ENCODE data around the gene DACH1. TPM values are rescaled to one million over a fixed set of nuclear protein-coding genes. Genes with fewer than 3 reads are reported as not detected.

The DACH1 gene
- total and polyA plus RNA-seq, 9 of the 15 experiments (the other 6 are each of a cell fraction or from before 2014, with no cell fraction given), result 0.04 to 0.07 (median 0.04) TPM; not detected in 2

DNA sequence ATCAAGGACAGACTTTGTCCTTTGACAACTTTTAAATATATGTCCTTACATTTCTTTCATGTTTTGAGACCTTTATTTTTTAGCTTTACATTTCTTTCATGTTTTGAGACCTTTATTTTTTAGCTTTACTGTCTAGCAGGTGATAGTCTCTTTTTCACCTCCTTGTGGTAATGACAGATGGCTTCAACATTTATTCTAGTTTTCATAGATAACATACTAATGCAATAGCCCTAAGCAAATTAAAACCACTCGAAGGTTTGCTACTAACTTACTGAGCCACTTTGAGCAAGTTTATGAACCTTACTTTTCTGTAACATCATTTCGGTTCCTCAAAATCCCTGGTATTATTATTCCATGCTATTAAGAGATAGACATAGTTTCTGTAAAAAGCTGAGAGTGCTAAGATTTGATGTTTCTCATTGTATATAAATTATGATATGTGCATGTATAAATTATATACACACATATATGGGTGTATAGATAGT lies 4.5 kb downstream of the DACH1 start:
- Histone ChIP-seq H3K4me1 (replicated peaks in 1 of 2; ENCODE audit: control insufficient read depth in 2 of 2, insufficient read depth in 2 of 2, low read length in 2 of 2) (peaks cover 0 to 8% of the 10 kb centered on the region in 2 experiments; a peak in 2 of 5 replicates), H3K27ac (ENCODE audit: extremely low read depth, low read depth, low read length) (no peak overlapping the region), H3K36me3 (ENCODE audit: control insufficient read depth, insufficient read depth, low read length) (no peaks in the 10 kb centered on the region), H3K4me3 (no peak overlapping the region), H3K4me2 (ENCODE audit: insufficient read depth, low read length) (no peak overlapping the region), H3K79me2 (ENCODE audit: control insufficient read depth, insufficient read depth, low read length) (no peaks in the 10 kb centered on the region), H3K9ac (ENCODE audit: insufficient read depth in 1 of 2, low read depth in 2 of 2, low read length in 2 of 2) (no peak overlapping the region), H4K20me1 (replicated peaks; ENCODE audit: control insufficient read depth, insufficient read depth, low read length) (no peaks in the 10 kb centered on the region), H3K27me3 (ENCODE audit: control insufficient read depth in 2 of 2, insufficient read depth in 2 of 2, low read length in 2 of 2) (no peaks in the 10 kb centered on the region), H3K9me1 (ENCODE audit: control insufficient read depth, insufficient read depth, low read length) (no peaks in the 10 kb centered on the region), H3K9me3 (replicated peaks; ENCODE audit: control insufficient read depth, insufficient read depth, low read depth, low read length) (no peaks in the 10 kb centered on the region), H2AFZ (ENCODE audit: low read depth, low read length) (no peak overlapping the region)
- intact Hi-C loops (cut with micrococcal nuclease), result no loop called here
- DNase-seq (ENCODE audit: extremely low read depth in 1 of 4, low spot score in 3 of 4) (no peak), FAIRE-seq (no peak), ATAC-seq (no peak)
- in situ Hi-C loops (cut with MboI), result no loop called here
- BruUV-seq (replicated peaks), result no TSS peak
- WGBS (ENCODE audit: insufficient coverage, low coverage, missing lambda C conversion rate), result 0% methylated on average over 2 of the region's 2 CpGs
- POLR2A ChIA-PET, result no interaction called here
- TF ChIP-seq KDM1A (IDR thresholded peaks at IDR 0.05) (no peak), SIN3A (IDR thresholded peaks at IDR 0.05; ENCODE audit: borderline replicate concordance in 2 of 2, control insufficient read depth in 1 of 2, low read depth in 2 of 2, low read length in 2 of 2) (no peak), CBFA2T3 (IDR thresholded peaks at IDR 0.05) (no peak), NEUROD1 (IDR thresholded peaks at IDR 0.05; ENCODE audit: borderline replicate concordance, low read depth, low read length, partially characterized antibody) (no peak), THAP7 (CRISPR knock-in tag; IDR thresholded peaks at IDR 0.05) (no peak), RBM39 (optimal IDR thresholded peaks at IDR 0.05; ENCODE audit: low read depth, low read length) (no peak), ZBTB17 (CRISPR knock-in tag; IDR thresholded peaks at IDR 0.05) (no peak), CCNT2 (IDR thresholded peaks at IDR 0.05; ENCODE audit: borderline replicate concordance, extremely low read depth, insufficient read length, low read depth, low read length) (no peak), ZNF175 (CRISPR knock-in tag; IDR thresholded peaks at IDR 0.05; ENCODE audit: low read depth) (no peak), DNMT1 (IDR thresholded peaks at IDR 0.05) (no peak), ZNF77 (CRISPR knock-in tag; IDR thresholded peaks at IDR 0.05) (no peak), ZNF436 (CRISPR knock-in tag; IDR thresholded peaks at IDR 0.05) (no peak), BRD4 (IDR thresholded peaks at IDR 0.05) (no peak), COPS2 (conservative IDR thresholded peaks at IDR 0.05) (no peak)
- TF ChIP-seq, protein P1, sequence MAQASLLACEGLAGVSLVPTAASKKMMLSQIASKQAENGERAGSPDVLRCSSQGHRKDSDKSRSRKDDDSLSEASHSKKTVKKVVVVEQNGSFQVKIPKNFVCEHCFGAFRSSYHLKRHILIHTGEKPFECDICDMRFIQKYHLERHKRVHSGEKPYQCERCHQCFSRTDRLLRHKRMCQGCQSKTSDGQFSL (CRISPR knock-in tag; IDR thresholded peaks at IDR 0.05), result no peak
- TF ChIP-seq, protein P1 (tag; IDR thresholded peaks at IDR 0.05), result no peak
- TF ChIP-seq, protein P2, sequence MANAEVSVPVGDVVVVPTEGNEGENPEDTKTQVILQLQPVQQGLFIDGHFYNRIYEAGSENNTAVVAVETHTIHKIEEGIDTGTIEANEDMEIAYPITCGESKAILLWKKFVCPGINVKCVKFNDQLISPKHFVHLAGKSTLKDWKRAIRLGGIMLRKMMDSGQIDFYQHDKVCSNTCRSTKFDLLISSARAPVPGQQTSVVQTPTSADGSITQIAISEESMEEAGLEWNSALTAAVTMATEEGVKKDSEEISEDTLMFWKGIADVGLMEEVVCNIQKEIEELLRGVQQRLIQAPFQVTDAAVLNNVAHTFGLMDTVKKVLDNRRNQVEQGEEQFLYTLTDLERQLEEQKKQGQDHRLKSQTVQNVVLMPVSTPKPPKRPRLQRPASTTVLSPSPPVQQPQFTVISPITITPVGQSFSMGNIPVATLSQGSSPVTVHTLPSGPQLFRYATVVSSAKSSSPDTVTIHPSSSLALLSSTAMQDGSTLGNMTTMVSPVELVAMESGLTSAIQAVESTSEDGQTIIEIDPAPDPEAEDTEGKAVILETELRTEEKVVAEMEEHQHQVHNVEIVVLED (CRISPR knock-in tag; IDR thresholded peaks at IDR 0.05), result no peak
- CTCF ChIA-PET (ENCODE audit: low intra/inter-chr PET ratio), result no interaction called here

All from K562 (cell line).